ENCODE data around the gene SH3PXD2A.

Gene SH3PXD2A

GRCh38 chr10:103829838-103830465 is 25.4 kb downstream of the SH3PXD2A start (continued):
- TF ChIP-seq ZNF132 (tag by site-specific recombination; IDR thresholded peaks at IDR 0.05; ENCODE audit: borderline replicate concordance) = no peak

- H3K36me3 ChIP-seq (ENCODE audit: control insufficient read depth in 2 of 2, insufficient read depth in 1 of 2, low read length in 2 of 2) = no peaks in the 10 kb centered on the region
- no peak overlapping the region for H3K27ac ChIP-seq (ENCODE audit: extremely low read depth, low read depth, low read length)
- CTCF ChIA-PET = interaction anchor here (0.7 to 0.8 kb wide), 2 partner anchors 10 to 18 kb away, joined by 3 read pairs; no protein-coding TSS in a partner anchor
- H3K4me1 ChIP-seq (ENCODE audit: control insufficient read depth, insufficient read depth, low read length) = peaks cover 31% of the 10 kb centered on the region
- H3K9me3 ChIP-seq (ENCODE audit: control insufficient read depth, insufficient read depth, low read depth, low read length) = 0 out of 2 replicates have a peak, but pooled peaks cover 2% of the 10 kb centered on the region
- POLR2A ChIA-PET = no interaction called here
- H3K4me3 ChIP-seq (ENCODE audit: low read depth, low read length) = no peak overlapping the region
- no peak for TF ChIP-seq ZFP37 (tag by site-specific recombination; IDR thresholded peaks at IDR 0.05)
- peak; percentile 78 for TF ChIP-seq TCF7L2 (IDR thresholded peaks at IDR 0.05; ENCODE audit: borderline replicate concordance, low read depth, low read length)
- TF ChIP-seq ZNF664 (tag by site-specific recombination; IDR thresholded peaks at IDR 0.05) = peak; percentile 80; the same call in 1 of the 2 replicates
- TF ChIP-seq FEZF1 (tag by site-specific recombination; IDR thresholded peaks at IDR 0.05) = peak; percentile 61
- TF ChIP-seq ZIC2 (tag by site-specific recombination; IDR thresholded peaks at IDR 0.05) = peak; percentile 80
- TF ChIP-seq GLIS2 (tag by site-specific recombination; IDR thresholded peaks at IDR 0.05) = no peak
- TF ChIP-seq WT1 (tag by site-specific recombination; IDR thresholded peaks at IDR 0.05) = peak; percentile 71
- peak; percentile 76 for TF ChIP-seq GLIS1 (tag by site-specific recombination; IDR thresholded peaks at IDR 0.05)
- TF ChIP-seq ZNF596 (tag by site-specific recombination; IDR thresholded peaks at IDR 0.05) = no peak
Measured at GRCh38 chr10:103829278-103829677, 26.1 kb downstream of the SH3PXD2A start.

- Histone ChIP-seq H3K4me1 (ENCODE audit: control insufficient read depth, insufficient read depth, low read length) (peaks cover 25% of the 10 kb centered on the region), H3K9me3 (ENCODE audit: control insufficient read depth, insufficient read depth, low read depth, low read length) (0 out of 2 replicates have a peak, but pooled peaks cover 2% of the 10 kb centered on the region), H3K27ac (ENCODE audit: extremely low read depth, low read depth, low read length) (no peak overlapping the region), H3K36me3 (ENCODE audit: control insufficient read depth in 2 of 2, insufficient read depth in 1 of 2, low read length in 2 of 2) (no peaks in the 10 kb centered on the region), H3K4me3 (ENCODE audit: low read depth, low read length) (no peak overlapping the region)
- POLR2A ChIA-PET = no interaction called here
- CTCF ChIA-PET = interaction anchor here (1.5 kb wide), 1 partner anchor 18 kb away, joined by 8 read pairs; no protein-coding TSS in a partner anchor
- TF ChIP-seq ZFP3 (tag by site-specific recombination; IDR thresholded peaks at IDR 0.05; ENCODE audit: low read depth) (no peak), ZNF132 (tag by site-specific recombination; IDR thresholded peaks at IDR 0.05; ENCODE audit: borderline replicate concordance) (no peak), GFI1B (tag by site-specific recombination; IDR thresholded peaks at IDR 0.05) (no peak), ZNF148 (tag by site-specific recombination; IDR thresholded peaks at IDR 0.05; ENCODE audit: borderline replicate concordance) (no peak), ZSCAN16 (tag by site-specific recombination; IDR thresholded peaks at IDR 0.05) (no peak), SP7 (tag by site-specific recombination; IDR thresholded peaks at IDR 0.05) (no peak), AEBP2 (tag by site-specific recombination; IDR thresholded peaks at IDR 0.05; ENCODE audit: borderline replicate concordance) (no peak), ZNF394 (tag by site-specific recombination; IDR thresholded peaks at IDR 0.05; ENCODE audit: borderline replicate concordance) (no peak), GLIS1 (tag by site-specific recombination; IDR thresholded peaks at IDR 0.05) (no peak), ZNF791 (tag by site-specific recombination; IDR thresholded peaks at IDR 0.05) (no peak), ZNF677 (tag by site-specific recombination; IDR thresholded peaks at IDR 0.05) (no peak), MZF1 (tag by site-specific recombination; IDR thresholded peaks at IDR 0.05; ENCODE audit: borderline replicate concordance) (no peak), ZNF521 (tag by site-specific recombination; IDR thresholded peaks at IDR 0.05) (no peak), ZNF626 (tag by site-specific recombination; IDR thresholded peaks at IDR 0.05) (no peak), SP3 (tag by site-specific recombination; IDR thresholded peaks at IDR 0.05) (no peak), ZNF837 (tag by site-specific recombination; IDR thresholded peaks at IDR 0.05) (no peak), ZNF211 (tag by site-specific recombination; IDR thresholded peaks at IDR 0.05; ENCODE audit: low read depth) (no peak), ZNF404 (tag by site-specific recombination; IDR thresholded peaks at IDR 0.05) (no peak)
Measured at GRCh38 chr10:103828587-103829197, 26.7 kb downstream of the SH3PXD2A start.
